Panc1 (cell line): Measurements from ENCODE around the gene GANC. TPM values are rescaled to one million over a fixed set of nuclear protein-coding genes. Genes with fewer than 3 reads are reported as not detected.
"Not testable (repeated sequence)": the region's sequence is repeated elsewhere in the genome, so short reads cannot be mapped to it uniquely, and the experiment has no call there.

Source experiments
- ATAC-seq: fragments of 200-7000 bp; cut with Tn5 transposase; 2 replicates; pipeline ENCODE4 v1.9.1; 2020; ENCODE audit warnings: mild to moderate bottlenecking, moderate library complexity
- BruUV-seq: library from RNA; stranded (reverse); fragments of 400-500 nt; replicated peaks from 2 replicates; lab custom pipeline; 2021; lab: Mats Ljungman, UMichigan
- CTCF ChIA-PET: fragments of 300-600 bp; sonication (Branson Sonifier 250); formaldehyde crosslinking; loops from one replicate; lab custom pipeline; 2022; ENCODE audit warnings: antibody characterized with exemption; lab: Charles Lee
- POLR2A ChIA-PET: fragments of 300-600 bp; sonication (Branson Sonifier 250); formaldehyde crosslinking; loops from one replicate; lab custom pipeline; 2022; ENCODE audit warnings: antibody characterized with exemption; lab: Charles Lee
- DNase-seq: peaks from one replicate; pipeline ENCODE4 v3.0.0-alpha.2; 2010; ENCODE audit warnings: low read depth, low spot score
- H3K27ac ChIP-seq: 2 replicates; pipeline ENCODE4 v1.5.1; 2011; ENCODE audit warnings: mild to moderate bottlenecking, low read length, inconsistent platforms
- H3K27me3 ChIP-seq: fragments of 200-500 bp; sonication (Bioruptor generic); 2 replicates; pipeline ENCODE4 v1.6.0; 2014; ENCODE audit warnings: low read length, inconsistent platforms; ENCODE audit not compliant: control insufficient read depth, insufficient read depth
- H3K36me3 ChIP-seq: fragments of 200-500 bp; sonication (Bioruptor generic); 2 replicates; pipeline ENCODE4 v1.5.1; 2014; ENCODE audit warnings: inconsistent platforms, mild to moderate bottlenecking, low read length, moderate library complexity; ENCODE audit not compliant: control insufficient read depth, insufficient read depth
- H3K4me1 ChIP-seq: 2 replicates; pipeline ENCODE4 v1.5.1; 2011; ENCODE audit warnings: inconsistent platforms, mild to moderate bottlenecking, low read length, moderate library complexity; ENCODE audit not compliant: control insufficient read depth, insufficient read depth
- H3K4me3 ChIP-seq, 2 experiments: 2 replicates each; pipeline ENCODE4 v1.5.1; 2011 to 2012; ENCODE audit warnings: low read depth in 2 of 2, low read length in 2 of 2, mild to moderate bottlenecking in 2 of 2, inconsistent platforms in 1 of 2, moderate library complexity in 1 of 2
- H3K9me3 ChIP-seq: fragments of 200-500 bp; sonication (Bioruptor generic); 2 replicates; pipeline ENCODE4 v1.5.1; 2014; ENCODE audit warnings: low read depth, mild to moderate bottlenecking, inconsistent platforms, low read length, moderate library complexity; ENCODE audit not compliant: control insufficient read depth, insufficient read depth
- POLR2AphosphoS5 ChIP-seq: IDR thresholded peaks from 2 replicates; pipeline ENCODE4 v1.6.1; 2012; ENCODE audit warnings: mild to moderate bottlenecking, low read depth, low read length, moderate library complexity
- SIN3A ChIP-seq: IDR thresholded peaks from 2 replicates; pipeline ENCODE4 v1.6.1; 2012; ENCODE audit warnings: low read depth, mild to moderate bottlenecking, low read length, moderate library complexity, borderline replicate concordance; ENCODE audit not compliant: insufficient read depth
- TCF7L2 ChIP-seq: IDR thresholded peaks from 2 replicates; pipeline ENCODE4 v1.6.1; 2011; ENCODE audit warnings: mild to moderate bottlenecking, low read depth, low read length, inconsistent platforms
- in situ Hi-C: cut with HindIII; loops from 2 replicates; pipeline ENCODE4 v1.10.0; 2016; ENCODE audit warnings: low sequenced_read_pairs, low pct_unique_long_range_greater_than_20kb
- intact Hi-C: fragments of 100-400 bp; cut with micrococcal nuclease; formaldehyde crosslinking; loops from one replicate; pipeline ENCODE4 v1.10.0; 2022; ENCODE audit not compliant: unreplicated experiment
- total RNA-seq: library from RNA; stranded (reverse); gene quantifications from one replicate; pipeline ENCODE4 v1.2.1, GENCODE V29; 2021; ENCODE audit not compliant: unreplicated experiment
- TF ChIP-seq, protein P1 (sequence below): fragments of 450-650 bp; IDR thresholded peaks from 2 replicates; pipeline ENCODE4 v1.5.1; 2017; ENCODE audit warnings: mild to moderate bottlenecking
- TF ChIP-seq, protein P2 (sequence below), 2 experiments: IDR thresholded peaks; 2 replicates each; pipeline ENCODE4 v1.6.1; 2011 to 2012; ENCODE audit warnings: low read depth in 2 of 2, control low read depth in 1 of 2, low read length in 1 of 2, mild to moderate bottlenecking in 1 of 2, moderate library complexity in 1 of 2; ENCODE audit not compliant: insufficient read depth in 1 of 2

The GANC gene
- total RNA-seq, 1 experiment from 2014 or later = 21.1 TPM

DNA sequence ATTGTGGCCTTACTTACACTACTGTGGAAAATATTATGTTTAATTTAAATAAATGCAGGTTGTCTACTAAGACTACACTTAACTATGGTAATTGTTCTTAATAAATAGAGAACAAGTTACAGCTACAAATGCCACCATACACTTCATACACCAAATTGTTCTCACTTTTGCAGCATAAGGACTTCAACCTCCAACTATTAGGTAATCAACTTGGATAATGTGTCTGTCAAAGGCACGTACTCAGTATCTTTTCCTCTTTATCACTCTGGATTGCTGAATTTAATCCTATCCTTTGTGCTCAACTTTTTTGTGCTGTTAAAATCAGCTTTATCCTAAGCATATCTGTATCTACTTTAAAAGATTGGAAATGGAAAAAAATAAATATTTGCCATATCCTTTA, 41.8 kb downstream of the GANC start:
- no TSS peak for BruUV-seq
- Histone ChIP-seq H3K36me3 (no peaks in the 10 kb centered on the region), H3K27me3 (no peaks in the 10 kb centered on the region), H3K27ac (no peak overlapping the region), H3K9me3 (no peaks in the 10 kb centered on the region), H3K4me1 (no peaks in the 10 kb centered on the region), H3K4me3 (no peak overlapping the region)
- TF ChIP-seq, protein P1, sequence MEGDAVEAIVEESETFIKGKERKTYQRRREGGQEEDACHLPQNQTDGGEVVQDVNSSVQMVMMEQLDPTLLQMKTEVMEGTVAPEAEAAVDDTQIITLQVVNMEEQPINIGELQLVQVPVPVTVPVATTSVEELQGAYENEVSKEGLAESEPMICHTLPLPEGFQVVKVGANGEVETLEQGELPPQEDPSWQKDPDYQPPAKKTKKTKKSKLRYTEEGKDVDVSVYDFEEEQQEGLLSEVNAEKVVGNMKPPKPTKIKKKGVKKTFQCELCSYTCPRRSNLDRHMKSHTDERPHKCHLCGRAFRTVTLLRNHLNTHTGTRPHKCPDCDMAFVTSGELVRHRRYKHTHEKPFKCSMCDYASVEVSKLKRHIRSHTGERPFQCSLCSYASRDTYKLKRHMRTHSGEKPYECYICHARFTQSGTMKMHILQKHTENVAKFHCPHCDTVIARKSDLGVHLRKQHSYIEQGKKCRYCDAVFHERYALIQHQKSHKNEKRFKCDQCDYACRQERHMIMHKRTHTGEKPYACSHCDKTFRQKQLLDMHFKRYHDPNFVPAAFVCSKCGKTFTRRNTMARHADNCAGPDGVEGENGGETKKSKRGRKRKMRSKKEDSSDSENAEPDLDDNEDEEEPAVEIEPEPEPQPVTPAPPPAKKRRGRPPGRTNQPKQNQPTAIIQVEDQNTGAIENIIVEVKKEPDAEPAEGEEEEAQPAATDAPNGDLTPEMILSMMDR = no peak
- no peak for TF ChIP-seq TCF7L2
- TF ChIP-seq SIN3A = no peak
- TF ChIP-seq, protein P2, sequence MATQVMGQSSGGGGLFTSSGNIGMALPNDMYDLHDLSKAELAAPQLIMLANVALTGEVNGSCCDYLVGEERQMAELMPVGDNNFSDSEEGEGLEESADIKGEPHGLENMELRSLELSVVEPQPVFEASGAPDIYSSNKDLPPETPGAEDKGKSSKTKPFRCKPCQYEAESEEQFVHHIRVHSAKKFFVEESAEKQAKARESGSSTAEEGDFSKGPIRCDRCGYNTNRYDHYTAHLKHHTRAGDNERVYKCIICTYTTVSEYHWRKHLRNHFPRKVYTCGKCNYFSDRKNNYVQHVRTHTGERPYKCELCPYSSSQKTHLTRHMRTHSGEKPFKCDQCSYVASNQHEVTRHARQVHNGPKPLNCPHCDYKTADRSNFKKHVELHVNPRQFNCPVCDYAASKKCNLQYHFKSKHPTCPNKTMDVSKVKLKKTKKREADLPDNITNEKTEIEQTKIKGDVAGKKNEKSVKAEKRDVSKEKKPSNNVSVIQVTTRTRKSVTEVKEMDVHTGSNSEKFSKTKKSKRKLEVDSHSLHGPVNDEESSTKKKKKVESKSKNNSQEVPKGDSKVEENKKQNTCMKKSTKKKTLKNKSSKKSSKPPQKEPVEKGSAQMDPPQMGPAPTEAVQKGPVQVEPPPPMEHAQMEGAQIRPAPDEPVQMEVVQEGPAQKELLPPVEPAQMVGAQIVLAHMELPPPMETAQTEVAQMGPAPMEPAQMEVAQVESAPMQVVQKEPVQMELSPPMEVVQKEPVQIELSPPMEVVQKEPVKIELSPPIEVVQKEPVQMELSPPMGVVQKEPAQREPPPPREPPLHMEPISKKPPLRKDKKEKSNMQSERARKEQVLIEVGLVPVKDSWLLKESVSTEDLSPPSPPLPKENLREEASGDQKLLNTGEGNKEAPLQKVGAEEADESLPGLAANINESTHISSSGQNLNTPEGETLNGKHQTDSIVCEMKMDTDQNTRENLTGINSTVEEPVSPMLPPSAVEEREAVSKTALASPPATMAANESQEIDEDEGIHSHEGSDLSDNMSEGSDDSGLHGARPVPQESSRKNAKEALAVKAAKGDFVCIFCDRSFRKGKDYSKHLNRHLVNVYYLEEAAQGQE (IDR thresholded peaks at IDR 0.05; ENCODE audit: insufficient read depth in 1 of 2, low read depth in 2 of 2, low read length in 1 of 2) = no peak
- TF ChIP-seq POLR2AphosphoS5 = no peak
- ATAC-seq = no peak
- in situ Hi-C loops = no loop called here
- DNase-seq = no peak
- POLR2A ChIA-PET = no interaction called here
- intact Hi-C loops = no loop called here
- CTCF ChIA-PET = no interaction called here

DNA sequence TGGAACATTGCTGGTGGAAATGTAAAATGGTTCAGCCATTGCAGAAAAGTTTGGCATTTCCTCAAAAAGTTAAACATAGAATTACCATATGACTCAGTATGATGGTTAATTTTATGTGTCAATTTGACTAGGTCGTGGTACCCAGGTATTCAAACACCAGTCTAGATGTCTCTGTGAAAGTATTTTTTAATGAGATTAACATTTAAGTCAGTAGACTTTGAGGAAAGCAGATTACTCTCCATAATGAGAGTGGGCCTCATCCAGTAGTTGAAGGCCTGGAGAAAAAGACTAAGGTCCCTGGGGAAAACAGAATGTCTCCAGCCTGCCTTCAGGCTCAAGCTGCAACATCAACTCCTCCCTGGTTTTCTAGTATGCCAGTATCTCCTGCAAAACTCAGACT, 42.5 kb downstream of the GANC start:
- no peak for ATAC-seq

DNA sequence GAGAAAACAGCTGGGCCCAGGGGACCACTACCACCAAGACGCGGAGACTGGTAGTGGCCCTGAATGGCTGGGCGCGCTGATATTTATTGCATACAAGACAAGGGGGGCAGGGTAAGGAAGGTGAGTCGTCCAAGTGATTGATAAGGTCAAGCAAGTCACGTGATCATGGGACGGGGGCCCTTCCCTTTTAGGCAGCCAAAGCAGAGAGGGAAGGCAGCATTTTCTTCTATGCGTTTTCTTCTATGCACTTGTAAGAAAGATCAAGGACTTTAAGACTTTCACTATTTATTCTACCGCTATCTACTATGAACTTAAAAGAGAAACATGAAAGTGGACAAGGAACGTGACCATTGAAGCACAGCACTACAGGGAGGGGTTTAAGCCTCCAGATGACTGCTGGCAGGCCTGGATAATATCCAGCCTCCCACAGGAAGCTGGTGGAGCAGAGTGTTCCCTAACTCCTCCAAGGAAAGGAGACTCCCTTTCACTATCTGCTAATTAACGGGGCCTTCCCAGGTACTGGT, 43.3 kb downstream of the GANC start:
- in situ Hi-C loops, BruUV-seq, H3K27me3 ChIP-seq, intact Hi-C loops, DNase-seq, H3K9me3 ChIP-seq, H3K4me3 ChIP-seq, H3K36me3 ChIP-seq, ATAC-seq, POLR2A ChIA-PET, CTCF ChIA-PET, H3K4me1 ChIP-seq, H3K27ac ChIP-seq: not testable (repeated sequence)

More for the DNA sequence above, 42.5 kb downstream of the GANC start:
- Histone ChIP-seq H3K4me1 (no peaks in the 10 kb centered on the region), H3K36me3 (no peaks in the 10 kb centered on the region), H3K9me3 (no peaks in the 10 kb centered on the region), H3K27me3 (no peaks in the 10 kb centered on the region), H3K27ac (no peak overlapping the region), H3K4me3 (no peak overlapping the region)
- POLR2A ChIA-PET = no interaction called here
- BruUV-seq = no TSS peak
- intact Hi-C loops = no loop called here
- in situ Hi-C loops = no loop called here
- CTCF ChIA-PET = no interaction called here
- TF ChIP-seq SIN3A (no peak), TCF7L2 (no peak)
- no peak for DNase-seq
